ENCODE data around the gene CCNY.

DNA sequence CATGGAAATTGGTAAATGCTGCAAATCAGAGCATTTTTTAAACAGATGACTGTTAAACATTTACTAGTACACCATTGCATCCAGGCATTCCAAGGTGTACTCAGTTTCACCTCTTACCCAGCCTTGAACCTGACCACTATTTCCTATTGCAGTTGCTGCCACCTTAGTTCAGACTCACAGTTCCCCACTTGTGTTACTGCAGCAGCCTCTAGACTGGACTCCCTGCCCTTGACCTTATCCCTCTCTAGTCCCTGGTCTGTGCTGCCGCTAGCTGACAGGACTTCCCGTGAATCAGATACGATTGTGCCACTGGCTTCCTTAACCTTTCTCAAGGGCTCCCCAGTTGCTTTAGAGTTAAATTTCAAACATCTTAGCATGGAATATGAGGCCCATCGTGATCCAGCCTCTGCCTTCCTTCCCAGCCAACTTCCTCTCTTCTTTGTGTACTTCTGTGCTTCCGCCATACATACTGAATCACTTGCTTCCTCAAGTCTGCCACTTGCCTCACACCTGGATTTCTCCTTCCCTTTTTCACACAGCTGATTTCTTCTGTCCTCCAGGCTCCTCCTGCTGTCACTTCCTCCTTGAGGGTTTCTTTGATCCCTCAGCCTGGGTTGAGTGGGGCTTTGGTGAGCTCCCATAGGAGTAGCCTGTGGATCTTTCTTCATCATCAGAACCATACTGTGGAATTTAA lies 150.1 kb downstream of the CCNY start:
- TF ChIP-seq, protein P1, sequence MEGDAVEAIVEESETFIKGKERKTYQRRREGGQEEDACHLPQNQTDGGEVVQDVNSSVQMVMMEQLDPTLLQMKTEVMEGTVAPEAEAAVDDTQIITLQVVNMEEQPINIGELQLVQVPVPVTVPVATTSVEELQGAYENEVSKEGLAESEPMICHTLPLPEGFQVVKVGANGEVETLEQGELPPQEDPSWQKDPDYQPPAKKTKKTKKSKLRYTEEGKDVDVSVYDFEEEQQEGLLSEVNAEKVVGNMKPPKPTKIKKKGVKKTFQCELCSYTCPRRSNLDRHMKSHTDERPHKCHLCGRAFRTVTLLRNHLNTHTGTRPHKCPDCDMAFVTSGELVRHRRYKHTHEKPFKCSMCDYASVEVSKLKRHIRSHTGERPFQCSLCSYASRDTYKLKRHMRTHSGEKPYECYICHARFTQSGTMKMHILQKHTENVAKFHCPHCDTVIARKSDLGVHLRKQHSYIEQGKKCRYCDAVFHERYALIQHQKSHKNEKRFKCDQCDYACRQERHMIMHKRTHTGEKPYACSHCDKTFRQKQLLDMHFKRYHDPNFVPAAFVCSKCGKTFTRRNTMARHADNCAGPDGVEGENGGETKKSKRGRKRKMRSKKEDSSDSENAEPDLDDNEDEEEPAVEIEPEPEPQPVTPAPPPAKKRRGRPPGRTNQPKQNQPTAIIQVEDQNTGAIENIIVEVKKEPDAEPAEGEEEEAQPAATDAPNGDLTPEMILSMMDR (IDR thresholded peaks at IDR 0.05) = no peak
- no peak for TF ChIP-seq POLR2A (IDR thresholded peaks at IDR 0.05)
